Measurements from ENCODE around the gene TIGAR. TPM values are rescaled to one million over a fixed set of nuclear protein-coding genes. Genes with fewer than 3 reads are reported as not detected.

The TIGAR gene
- total and polyA plus RNA-seq, 2 of the 8 experiments (the other 6 are each of a cell fraction or from before 2014, with no cell fraction given): 3.8 to 26.4 TPM

DNA sequence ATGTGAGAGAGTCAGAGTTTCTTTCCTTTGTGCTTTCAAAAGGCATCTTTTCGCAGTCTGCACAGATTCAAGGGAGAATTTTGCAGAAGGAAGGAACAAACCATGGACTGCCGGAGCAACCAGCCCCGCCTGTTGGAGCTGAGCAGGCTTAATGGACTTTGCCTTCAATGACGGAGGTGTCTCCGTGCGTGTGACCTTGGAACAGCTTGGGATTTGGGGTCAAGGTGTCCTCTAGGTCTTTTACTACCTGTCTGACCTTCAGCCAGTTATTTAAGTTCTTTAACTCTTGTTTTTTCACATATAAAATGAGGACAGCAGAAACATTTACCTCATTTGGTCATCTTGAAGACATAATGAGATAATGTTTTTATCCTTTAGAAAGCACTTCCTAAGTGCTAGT is 54.4 kb downstream of the TIGAR start (continued):
- no peak for TF ChIP-seq ASH2L (IDR thresholded peaks at IDR 0.05; ENCODE audit: low read length)
